Testis (tissue), 2 donors: ENCODE measurements around the gene FBLN1.

Experiments used
- CTCF ChIP-seq, 3 experiments: fragments of 450-650 bp in 2 of 3; fragments of 200-600 bp in 1 of 3; sonication (generic) in 1 of 3; IDR thresholded peaks; one replicate each; pipeline ENCODE4 v1.5.1; 2016 to 2019; ENCODE audit warnings: antibody characterized with exemption in 3 of 3, mild to moderate bottlenecking in 2 of 3, moderate library complexity in 1 of 3
- POLR2A ChIP-seq: fragments of 450-650 bp; IDR thresholded peaks from one replicate; pipeline ENCODE4 v1.6.1; 2017; ENCODE audit warnings: antibody characterized with exemption, mild to moderate bottlenecking, moderate library complexity

- TF ChIP-seq CTCF (IDR thresholded peaks at IDR 0.05) (no peak), POLR2A (no peak)
These were observed 82.1 kb downstream of the FBLN1 start for GRCh38 chr22:45584621-45585436.
